ENCODE results near the gene EXOC4.
A peak's percentile ranks its signal among the peaks of the same experiment; 100 is the strongest.

EXOC4 gene

GRCh38 chr7:133795068-133795665 is 542.3 kb downstream of the EXOC4 start:
- DNase-seq (ENCODE audit: low spot score) = no peak

GRCh38 chr7:133796782-133797745 is 544.2 kb downstream of the EXOC4 start:
- no peak for DNase-seq (ENCODE audit: low spot score)

- DNase-seq (ENCODE audit: low spot score) = no peak
Observed at GRCh38 chr7:133797818-133798520, 545.1 kb downstream of the EXOC4 start.

- DNase-seq (ENCODE audit: low spot score) = no peak
Observed at GRCh38 chr7:133801341-133801740, 548.5 kb downstream of the EXOC4 start.

GRCh38 chr7:133804127-133804526 is 551.2 kb downstream of the EXOC4 start:
- DNase-seq (ENCODE audit: low spot score) = no peak

GRCh38 chr7:133805426-133805825 is 552.5 kb downstream of the EXOC4 start:
- DNase-seq (ENCODE audit: low spot score) = no peak

- no peak for DNase-seq (ENCODE audit: low spot score)
Observed at GRCh38 chr7:133807624-133808492, 555.0 kb downstream of the EXOC4 start.

- DNase-seq (ENCODE audit: low spot score) = no peak
Observed at GRCh38 chr7:133808493-133808866, 555.6 kb downstream of the EXOC4 start.

GRCh38 chr7:133812877-133813276 is 560.0 kb downstream of the EXOC4 start:
- DNase-seq (ENCODE audit: low spot score) = no peak

GRCh38 chr7:133815611-133816210 is 562.8 kb downstream of the EXOC4 start:
- peak; percentile 66 for DNase-seq (ENCODE audit: low spot score)

- no peak for DNase-seq (ENCODE audit: low spot score)
Observed at GRCh38 chr7:133819695-133820094, 566.8 kb downstream of the EXOC4 start.

GRCh38 chr7:133820584-133820983 is 567.7 kb downstream of the EXOC4 start:
- DNase-seq (ENCODE audit: low spot score) = no peak

GRCh38 chr7:133821171-133821570 is 568.3 kb downstream of the EXOC4 start:
- DNase-seq (ENCODE audit: low spot score) = no peak

- no peak for DNase-seq (ENCODE audit: low spot score)
Observed at GRCh38 chr7:133822001-133822641, 569.2 kb downstream of the EXOC4 start.

GRCh38 chr7:133822868-133823552 is 570.1 kb downstream of the EXOC4 start:
- DNase-seq (ENCODE audit: low spot score) = no peak

- no peak for DNase-seq (ENCODE audit: low spot score)
Observed at GRCh38 chr7:133824132-133824531, 571.3 kb downstream of the EXOC4 start.

GRCh38 chr7:133827707-133828623 is 575.1 kb downstream of the EXOC4 start:
- DNase-seq (ENCODE audit: low spot score) = no peak

- no peak for DNase-seq (ENCODE audit: low spot score)
Observed at GRCh38 chr7:133828906-133829305, 576.0 kb downstream of the EXOC4 start.

GRCh38 chr7:133829336-133829897 is 576.5 kb downstream of the EXOC4 start:
- DNase-seq (ENCODE audit: low spot score) = no peak
